ENCODE data around the gene RAB15.

Gene RAB15

DNA sequence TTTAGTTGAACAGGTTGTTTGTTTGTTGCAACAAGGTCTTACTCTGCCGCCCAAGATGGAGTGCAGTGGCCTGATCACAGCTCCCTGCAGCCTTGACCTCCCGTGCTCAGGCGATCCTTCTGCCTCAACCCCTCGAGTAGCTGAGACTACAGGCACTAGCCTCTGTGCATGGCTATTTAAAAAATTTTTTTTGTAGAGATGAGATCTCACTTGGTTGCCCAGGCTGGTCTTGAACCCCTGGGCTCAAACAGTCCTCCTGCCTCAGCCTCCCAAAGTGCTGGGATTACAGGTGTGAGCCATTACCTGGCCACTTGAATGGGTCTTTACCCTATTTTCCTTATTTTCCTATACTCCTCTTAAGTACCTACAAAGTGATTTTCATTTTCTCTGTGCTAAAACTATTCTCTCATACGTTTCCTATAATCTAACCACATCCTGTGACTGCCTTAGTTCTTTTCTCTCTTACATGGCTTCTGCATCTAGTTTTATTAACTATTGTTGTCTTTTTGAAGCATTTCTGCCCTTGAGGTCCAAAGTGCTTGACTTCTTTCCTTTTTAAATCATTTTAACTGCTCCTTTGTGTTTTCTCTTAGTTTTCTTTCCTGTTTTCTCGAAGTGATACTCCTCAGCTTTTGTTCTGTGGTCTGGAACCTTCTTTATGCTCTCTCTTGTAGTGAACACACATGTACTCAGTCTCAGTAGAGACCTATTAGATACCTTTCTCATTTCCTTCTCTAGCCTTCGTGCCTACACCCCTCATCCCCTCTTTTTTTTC is 43.7 kb downstream of the RAB15 start:
- Histone ChIP-seq H3K4me1 (no peaks in the 10 kb centered on the region), H3K9ac (no peak overlapping the region), H3K4me2 (ENCODE audit: low read length) (no peak overlapping the region), H3K27ac (no peak overlapping the region), H3K4me3 (ENCODE audit: low read depth, low read length) (no peak overlapping the region), H3K27me3 (ENCODE audit: control insufficient read depth, insufficient read depth, low read length) (no peaks in the 10 kb centered on the region), H3K79me2 (peaks cover 8% of the 10 kb centered on the region), H3K9me3 (ENCODE audit: control insufficient read depth, low read length) (no peaks in the 10 kb centered on the region), H3K36me3 (ENCODE audit: control insufficient read depth, insufficient read depth, low read length) (no peaks in the 10 kb centered on the region), H2AFZ (no peak overlapping the region)
- TF ChIP-seq, protein P1, sequence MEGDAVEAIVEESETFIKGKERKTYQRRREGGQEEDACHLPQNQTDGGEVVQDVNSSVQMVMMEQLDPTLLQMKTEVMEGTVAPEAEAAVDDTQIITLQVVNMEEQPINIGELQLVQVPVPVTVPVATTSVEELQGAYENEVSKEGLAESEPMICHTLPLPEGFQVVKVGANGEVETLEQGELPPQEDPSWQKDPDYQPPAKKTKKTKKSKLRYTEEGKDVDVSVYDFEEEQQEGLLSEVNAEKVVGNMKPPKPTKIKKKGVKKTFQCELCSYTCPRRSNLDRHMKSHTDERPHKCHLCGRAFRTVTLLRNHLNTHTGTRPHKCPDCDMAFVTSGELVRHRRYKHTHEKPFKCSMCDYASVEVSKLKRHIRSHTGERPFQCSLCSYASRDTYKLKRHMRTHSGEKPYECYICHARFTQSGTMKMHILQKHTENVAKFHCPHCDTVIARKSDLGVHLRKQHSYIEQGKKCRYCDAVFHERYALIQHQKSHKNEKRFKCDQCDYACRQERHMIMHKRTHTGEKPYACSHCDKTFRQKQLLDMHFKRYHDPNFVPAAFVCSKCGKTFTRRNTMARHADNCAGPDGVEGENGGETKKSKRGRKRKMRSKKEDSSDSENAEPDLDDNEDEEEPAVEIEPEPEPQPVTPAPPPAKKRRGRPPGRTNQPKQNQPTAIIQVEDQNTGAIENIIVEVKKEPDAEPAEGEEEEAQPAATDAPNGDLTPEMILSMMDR (IDR thresholded peaks at IDR 0.05) = no peak

DNA sequence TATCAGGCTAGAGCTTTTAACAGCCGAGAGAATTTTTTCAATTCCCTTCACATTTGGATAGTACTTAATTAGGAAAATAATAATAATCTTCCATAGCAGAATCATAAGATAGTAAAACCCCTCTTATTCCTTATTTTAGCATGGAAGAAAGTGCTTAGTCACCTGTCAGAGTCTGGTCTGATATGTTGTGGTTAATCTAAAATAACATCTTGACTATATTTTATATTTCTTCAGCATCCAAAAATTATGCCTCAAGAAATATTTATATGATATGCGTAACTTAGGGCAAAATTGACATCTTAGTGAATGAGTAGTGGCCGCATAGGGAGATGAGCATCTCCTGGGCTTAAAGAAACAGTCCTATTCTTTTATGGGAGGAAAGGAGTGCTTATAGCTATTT is 45.1 kb downstream of the RAB15 start:
- H3K4me1 ChIP-seq = no peaks in the 10 kb centered on the region
- H3K79me2 ChIP-seq = peaks cover 12% of the 10 kb centered on the region
- no peak overlapping the region for H3K4me2 ChIP-seq (ENCODE audit: low read length)
- H3K9ac ChIP-seq = no peak overlapping the region
- H3K36me3 ChIP-seq (ENCODE audit: control insufficient read depth, insufficient read depth, low read length) = no peaks in the 10 kb centered on the region
- H2AFZ ChIP-seq = no peak overlapping the region
- TF ChIP-seq, protein P1 (IDR thresholded peaks at IDR 0.05) = no peak
- no peaks in the 10 kb centered on the region for H3K27me3 ChIP-seq (ENCODE audit: control insufficient read depth, insufficient read depth, low read length)
- H3K27ac ChIP-seq = no peak overlapping the region
- no peak overlapping the region for H3K4me3 ChIP-seq (ENCODE audit: low read depth, low read length)
- no peaks in the 10 kb centered on the region for H3K9me3 ChIP-seq (ENCODE audit: control insufficient read depth, low read length)

DNA sequence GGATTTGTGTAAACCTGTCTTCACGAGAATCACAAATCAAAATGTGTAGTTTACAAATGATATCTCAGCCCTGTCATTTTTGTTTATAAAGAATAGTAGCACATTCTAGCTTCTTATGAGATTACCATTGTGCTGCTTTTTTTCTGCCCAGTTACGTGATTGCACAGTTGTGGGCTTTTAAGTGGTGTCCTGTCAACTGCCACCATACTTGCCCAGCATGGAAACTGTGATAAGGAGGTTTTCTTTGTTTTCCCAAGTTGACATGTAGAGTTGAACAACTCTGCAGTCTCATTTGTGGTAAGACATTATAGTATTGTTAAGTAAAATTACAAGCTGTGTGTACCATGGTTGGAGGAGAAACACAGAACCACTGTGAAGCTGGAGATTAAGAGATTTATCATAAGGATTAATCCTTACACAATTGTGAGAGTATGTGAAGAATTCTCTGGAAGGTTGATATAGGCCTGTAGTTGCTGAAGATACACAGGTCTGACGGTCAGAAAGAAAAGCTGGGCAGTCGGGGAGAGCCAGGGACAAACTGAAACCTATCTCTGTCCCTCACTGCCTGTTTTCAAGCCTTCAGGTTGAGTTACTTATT is 45.6 kb downstream of the RAB15 start:
- Histone ChIP-seq H3K79me2 (peaks cover 12% of the 10 kb centered on the region), H3K4me3 (ENCODE audit: low read depth, low read length) (no peak overlapping the region), H3K27me3 (ENCODE audit: control insufficient read depth, insufficient read depth, low read length) (no peaks in the 10 kb centered on the region), H3K36me3 (ENCODE audit: control insufficient read depth, insufficient read depth, low read length) (no peaks in the 10 kb centered on the region), H3K4me2 (ENCODE audit: low read length) (no peak overlapping the region), H2AFZ (no peak overlapping the region), H3K9ac (no peak overlapping the region), H3K9me3 (ENCODE audit: control insufficient read depth, low read length) (no peaks in the 10 kb centered on the region), H3K27ac (no peak overlapping the region), H3K4me1 (no peaks in the 10 kb centered on the region)
- TF ChIP-seq, protein P1 (IDR thresholded peaks at IDR 0.05) = no peak

DNA sequence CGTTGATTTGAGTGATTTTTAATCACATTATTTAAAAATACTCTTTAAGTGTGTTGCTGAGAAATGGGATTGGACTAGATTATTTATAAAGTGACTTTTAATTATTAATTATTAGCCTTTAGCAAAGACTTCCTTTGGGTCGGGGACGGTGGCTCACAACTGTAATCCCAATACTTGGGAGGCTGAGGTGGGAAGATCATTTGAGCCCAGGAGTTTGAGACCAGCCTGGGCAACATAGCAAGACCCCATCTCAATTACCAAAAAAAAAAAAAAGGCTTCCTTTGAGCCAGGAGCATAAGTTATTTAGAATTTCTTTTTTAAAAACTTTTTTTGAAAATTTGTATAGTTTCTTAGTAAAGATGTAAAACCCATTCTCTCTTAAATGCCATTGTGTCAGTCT is 49.1 kb downstream of the RAB15 start:
- Histone ChIP-seq H3K36me3 (ENCODE audit: control insufficient read depth, insufficient read depth, low read length) (no peaks in the 10 kb centered on the region), H3K9ac (no peak overlapping the region), H3K79me2 (peaks cover 20% of the 10 kb centered on the region), H3K4me2 (ENCODE audit: low read length) (no peak overlapping the region), H3K27me3 (ENCODE audit: control insufficient read depth, insufficient read depth, low read length) (no peaks in the 10 kb centered on the region), H2AFZ (no peak overlapping the region), H3K4me3 (ENCODE audit: low read depth, low read length) (no peak overlapping the region), H3K9me3 (ENCODE audit: control insufficient read depth, low read length) (no peaks in the 10 kb centered on the region), H3K4me1 (no peaks in the 10 kb centered on the region), H3K27ac (no peak overlapping the region)
- TF ChIP-seq, protein P1 (IDR thresholded peaks at IDR 0.05) = no peak

All from parathyroid adenoma (tissue), 2 donors.